HCT116 (cell line): ENCODE results near the gene CHST3. TPM values are rescaled to one million over a fixed set of nuclear protein-coding genes. Genes with fewer than 3 reads are reported as not detected.
"Not testable (repeated sequence)": the region's sequence is repeated elsewhere in the genome, so short reads cannot be mapped to it uniquely, and the experiment has no call there.

ENCODE experiments used
- ATAC-seq: fragments of 200-7000 bp; cut with Tn5 transposase; 2 replicates; pipeline ENCODE4 v1.9.1; 2020; ENCODE audit warnings: mild to moderate bottlenecking, moderate library complexity
- BruUV-seq: library from RNA; stranded (reverse); fragments of 400-500 nt; replicated peaks from 2 replicates; lab custom pipeline; 2021; lab: Mats Ljungman, UMichigan
- CTCF ChIA-PET: fragments of 300-600 bp; sonication (Branson Sonifier 250); formaldehyde crosslinking; loops from one replicate; lab custom pipeline; 2021; ENCODE audit warnings: antibody characterized with exemption; lab: Charles Lee
- POLR2A ChIA-PET: fragments of 300-600, 350-600 bp; sonication (Branson Sonifier 250); formaldehyde crosslinking; loops from one replicate; lab custom pipeline; 2021; ENCODE audit warnings: antibody characterized with exemption; lab: Charles Lee
- RAD21 ChIA-PET, 2 experiments: fragments of 300-600 bp; sonication (Branson Sonifier 250); formaldehyde crosslinking; loops; one replicate each; lab custom pipeline; 2023; ENCODE audit warnings: low total read pairs in 2 of 2; ENCODE audit not compliant: uncharacterized antibody in 2 of 2, unreplicated experiment in 2 of 2, low non-redundant PET in 1 of 2; lab: Charles Lee
- DNase-seq: peaks from one replicate; pipeline ENCODE4 v3.0.0-alpha.2; 2010; ENCODE audit warnings: low read depth, low spot score
- H2AFZ ChIP-seq: fragments of 200-600 bp; shearing (Covaris generic), sonication (generic); 2 replicates; pipeline ENCODE4 v1.6.1; 2017; ENCODE audit warnings: low read depth, mixed run types, mixed read lengths, antibody characterized with exemption, low read length; ENCODE audit not compliant: poor library complexity, severe bottlenecking
- H3K27ac ChIP-seq: 2 replicates; pipeline ENCODE4 v1.5.1; 2012; ENCODE audit warnings: low read depth, low read length
- H3K27me3 ChIP-seq: fragments of 200-600 bp; sonication (generic); 2 replicates; pipeline ENCODE4 v1.6.1; 2016; ENCODE audit warnings: mixed run types, low read length, mixed read lengths; ENCODE audit not compliant: insufficient read depth
- H3K36me3 ChIP-seq, 2 experiments: fragments of 200-500 bp in 1 of 2; fragments of 200-600 bp in 1 of 2; sonication (Bioruptor generic) in 1 of 2; sonication (generic) in 1 of 2; 2 replicates each; pipeline versions ENCODE4 v1.5.1 to v1.6.1; 2014 to 2016; ENCODE audit warnings: low read length in 2 of 2, inconsistent platforms in 1 of 2, mixed read lengths in 1 of 2, mixed run types in 1 of 2; ENCODE audit not compliant: insufficient read depth in 2 of 2, control insufficient read depth in 1 of 2
- H3K4me1 ChIP-seq, 2 experiments: fragments of 200-600 bp in 1 of 2; sonication (generic) in 1 of 2; 2 replicates each; pipeline versions ENCODE4 v1.5.1 to v1.6.1; 2012 to 2017; ENCODE audit warnings: low read length in 2 of 2, inconsistent platforms in 1 of 2, mild to moderate bottlenecking in 1 of 2, mixed read lengths in 1 of 2, mixed run types in 1 of 2, moderate library complexity in 1 of 2; ENCODE audit not compliant: insufficient read depth in 2 of 2, control insufficient read depth in 1 of 2
- H3K4me2 ChIP-seq: fragments of 200-600 bp; sonication (generic); 2 replicates; pipeline ENCODE4 v1.6.1; 2017; ENCODE audit warnings: mixed run types, low read length, mixed read lengths
- H3K4me3 ChIP-seq, 2 experiments: fragments of 200-600 bp in 1 of 2; sonication (generic) in 1 of 2; replicated peaks in 1 of 2; 2 replicates each; pipeline ENCODE4 v1.5.1; 2011 to 2016; ENCODE audit warnings: low read length in 2 of 2, control low read depth in 1 of 2, low read depth in 1 of 2, mild to moderate bottlenecking in 1 of 2, mixed read lengths in 1 of 2, mixed run types in 1 of 2
- H3K79me2 ChIP-seq: fragments of 200-600 bp; sonication (generic); 2 replicates; pipeline ENCODE4 v1.6.1; 2017; ENCODE audit warnings: mild to moderate bottlenecking, mixed run types, low read length, moderate library complexity, mixed read lengths; ENCODE audit not compliant: insufficient read depth
- H3K9ac ChIP-seq: fragments of 200-600 bp; sonication (generic); 2 replicates; pipeline ENCODE4 v1.6.1; 2016; ENCODE audit warnings: low read length, mixed read lengths
- H3K9me2 ChIP-seq: fragments of 200-600 bp; sonication (generic), shearing (Covaris generic); 2 replicates; pipeline ENCODE4 v1.6.1; 2017; ENCODE audit warnings: mixed run types, mild to moderate bottlenecking, moderate library complexity; ENCODE audit not compliant: insufficient read depth
- H3K9me3 ChIP-seq, 2 experiments: fragments of 200-500 bp in 1 of 2; fragments of 200-600 bp in 1 of 2; sonication (Bioruptor generic) in 1 of 2; sonication (generic) in 1 of 2; 2 replicates each; pipeline ENCODE4 v1.6.1; 2014 to 2017; ENCODE audit warnings: low read length in 2 of 2, mixed read lengths in 2 of 2, inconsistent platforms in 1 of 2, low read depth in 1 of 2, mild to moderate bottlenecking in 1 of 2, mixed run types in 1 of 2, moderate library complexity in 1 of 2; ENCODE audit not compliant: control insufficient read depth in 1 of 2, insufficient read depth in 1 of 2
- H4K20me1 ChIP-seq: fragments of 200-600 bp; sonication (generic), shearing (Covaris generic); 2 replicates; pipeline ENCODE4 v1.6.1; 2017; ENCODE audit warnings: mixed run types, mild to moderate bottlenecking, moderate library complexity; ENCODE audit not compliant: insufficient read depth
- FOSL1 ChIP-seq: IDR thresholded peaks from 2 replicates; pipeline ENCODE4 v1.6.1; 2012; ENCODE audit warnings: low read depth
- POLR2A ChIP-seq: IDR thresholded peaks from 2 replicates; pipeline ENCODE4 v1.7.0; 2011; ENCODE audit warnings: borderline replicate concordance; ENCODE audit not compliant: insufficient read depth, insufficient read length; ENCODE audit errors: extremely low read depth
- SP1 ChIP-seq: IDR thresholded peaks from 2 replicates; pipeline ENCODE4 v1.6.1; 2012; ENCODE audit warnings: low read depth
- ZNF274 ChIP-seq: fragments of 200-500 bp; sonication (Bioruptor generic); IDR thresholded peaks from 2 replicates; pipeline ENCODE4 v1.6.1; 2014; ENCODE audit warnings: mild to moderate bottlenecking, low read depth, low read length, inconsistent platforms
- intact Hi-C: fragments of 100-400 bp; cut with micrococcal nuclease; formaldehyde crosslinking; loops from 2 replicates; pipeline ENCODE4 v1.10.0; 2022
- total RNA-seq: library from RNA; stranded (reverse); gene quantifications from one replicate; pipeline ENCODE4 v1.2.1, GENCODE V29; 2021; ENCODE audit not compliant: unreplicated experiment
- TF ChIP-seq, protein P1 (sequence below), 3 experiments: fragments of 200-600 bp in 1 of 3; sonication (generic) in 1 of 3; IDR thresholded peaks in 2 of 3; conservative IDR thresholded peaks in 1 of 3; 2 replicates each; pipeline ENCODE4 v1.5.1; 2012 to 2017; ENCODE audit warnings: low read depth in 2 of 3, low read length in 2 of 3, antibody characterized with exemption in 1 of 3, borderline replicate concordance in 1 of 3, control low read depth in 1 of 3, mild to moderate bottlenecking in 1 of 3, mixed read lengths in 1 of 3, mixed run types in 1 of 3, moderate library complexity in 1 of 3; ENCODE audit not compliant: insufficient read depth in 1 of 3

CHST3 gene
- total RNA-seq, 1 experiment from 2014 or later, result 10.6 TPM

DNA sequence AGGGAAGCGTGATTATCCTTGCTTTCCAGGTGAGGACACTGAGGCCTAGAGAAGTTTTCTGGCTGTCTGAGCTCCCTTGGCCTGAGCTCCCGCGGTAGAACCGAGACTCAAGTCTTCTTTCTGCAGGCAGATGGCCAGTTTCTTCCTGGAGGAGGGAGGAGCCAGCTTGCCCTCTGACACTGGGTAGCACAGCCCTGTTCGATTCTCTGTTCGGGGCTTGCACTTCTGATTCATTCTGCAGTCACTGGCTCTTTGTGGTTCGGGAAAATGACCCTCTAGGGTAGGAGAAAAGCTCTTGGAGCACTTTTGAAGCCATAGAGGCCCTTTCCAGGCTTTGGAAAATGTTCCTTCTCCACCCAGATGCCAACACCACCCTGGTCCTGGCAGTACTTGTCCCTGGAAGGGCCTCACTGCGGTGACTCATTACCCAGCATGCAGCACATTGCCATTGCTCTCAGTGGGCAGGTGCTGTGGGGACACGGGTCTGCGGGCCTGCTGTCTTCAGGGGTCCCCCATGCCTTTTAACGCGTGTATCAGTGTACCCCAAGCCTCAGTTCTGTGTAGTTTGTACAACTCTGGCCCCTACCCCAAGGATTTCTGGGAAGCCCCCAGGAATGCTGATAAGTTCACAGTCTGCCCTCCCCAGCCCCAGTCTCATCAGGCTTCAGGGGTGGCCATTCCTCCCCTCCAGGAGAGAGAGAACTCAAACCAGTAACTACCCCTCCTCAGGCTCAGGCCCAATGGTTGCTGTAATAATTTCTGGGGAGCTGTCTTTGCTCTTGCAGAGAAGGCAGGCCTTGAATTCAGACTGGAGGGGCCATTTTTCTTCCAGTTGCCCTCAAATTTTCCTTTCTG lies 11.9 kb downstream of the CHST3 start (continued):
- TF ChIP-seq, protein P1, sequence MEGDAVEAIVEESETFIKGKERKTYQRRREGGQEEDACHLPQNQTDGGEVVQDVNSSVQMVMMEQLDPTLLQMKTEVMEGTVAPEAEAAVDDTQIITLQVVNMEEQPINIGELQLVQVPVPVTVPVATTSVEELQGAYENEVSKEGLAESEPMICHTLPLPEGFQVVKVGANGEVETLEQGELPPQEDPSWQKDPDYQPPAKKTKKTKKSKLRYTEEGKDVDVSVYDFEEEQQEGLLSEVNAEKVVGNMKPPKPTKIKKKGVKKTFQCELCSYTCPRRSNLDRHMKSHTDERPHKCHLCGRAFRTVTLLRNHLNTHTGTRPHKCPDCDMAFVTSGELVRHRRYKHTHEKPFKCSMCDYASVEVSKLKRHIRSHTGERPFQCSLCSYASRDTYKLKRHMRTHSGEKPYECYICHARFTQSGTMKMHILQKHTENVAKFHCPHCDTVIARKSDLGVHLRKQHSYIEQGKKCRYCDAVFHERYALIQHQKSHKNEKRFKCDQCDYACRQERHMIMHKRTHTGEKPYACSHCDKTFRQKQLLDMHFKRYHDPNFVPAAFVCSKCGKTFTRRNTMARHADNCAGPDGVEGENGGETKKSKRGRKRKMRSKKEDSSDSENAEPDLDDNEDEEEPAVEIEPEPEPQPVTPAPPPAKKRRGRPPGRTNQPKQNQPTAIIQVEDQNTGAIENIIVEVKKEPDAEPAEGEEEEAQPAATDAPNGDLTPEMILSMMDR (IDR thresholded peaks at IDR 0.05 in 2 of 3, conservative IDR thresholded peaks at IDR 0.05 in 1 of 3; ENCODE audit: borderline replicate concordance in 1 of 3, insufficient read depth in 1 of 3, low read depth in 2 of 3, low read length in 2 of 3), result no peak
- TF ChIP-seq FOSL1, result peak; percentile 92

DNA sequence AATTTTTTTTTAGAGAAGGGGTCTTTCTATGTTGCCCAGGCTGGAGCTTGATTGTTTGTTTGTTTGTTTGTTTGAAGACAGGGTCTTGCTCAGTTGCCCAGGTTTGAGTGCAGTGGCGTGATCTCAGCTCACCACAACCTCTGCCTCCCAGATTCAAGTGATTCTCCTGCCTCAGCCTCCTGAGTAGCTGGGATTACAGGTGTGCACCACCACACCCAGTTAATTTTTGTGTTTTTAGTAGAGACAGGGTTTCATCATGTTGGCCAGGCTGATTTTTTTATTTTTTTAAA lies 13.4 kb downstream of the CHST3 start:
- CTCF ChIA-PET, result interaction anchor here (1.2 kb wide), 1 partner anchor 71 kb away, joined by 7 read pairs; no protein-coding TSS in a partner anchor
- intact Hi-C loops, H3K27me3 ChIP-seq, BruUV-seq, H3K9me3 ChIP-seq, H3K4me3 ChIP-seq, H3K9me2 ChIP-seq, POLR2A ChIA-PET, H4K20me1 ChIP-seq, H3K27ac ChIP-seq, H3K4me2 ChIP-seq, H3K9ac ChIP-seq, RAD21 ChIA-PET, ATAC-seq, H3K36me3 ChIP-seq, H2AFZ ChIP-seq, DNase-seq: not testable (repeated sequence)
- H3K4me1 ChIP-seq, result peaks cover 36 to 44% of the 10 kb centered on the region in 2 experiments
- H3K79me2 ChIP-seq, result peaks cover 82% of the 10 kb centered on the region

DNA sequence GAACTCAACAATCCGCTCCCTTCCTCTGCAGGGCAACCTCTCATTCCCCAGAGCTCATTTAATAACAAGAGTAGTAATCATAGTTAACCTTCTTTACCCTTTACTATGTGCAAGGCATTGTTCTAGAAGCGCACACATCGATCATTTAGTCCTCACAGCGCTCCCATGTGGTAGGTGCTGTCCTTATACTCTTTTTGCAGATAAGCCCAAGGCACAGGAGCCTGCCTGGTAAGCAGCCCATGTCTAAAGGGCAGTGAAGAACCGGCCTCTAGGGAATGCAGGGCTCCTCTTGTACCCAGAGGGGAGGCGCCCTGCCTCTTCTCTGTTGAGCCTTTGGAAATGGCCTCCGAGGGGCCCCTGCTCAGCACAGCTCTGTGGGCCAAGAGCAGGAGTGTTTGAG lies 14.3 kb downstream of the CHST3 start:
- RAD21 ChIA-PET, result no interaction called here

More for the DNA sequence above, 14.3 kb downstream of the CHST3 start:
- TF ChIP-seq, protein P1 (IDR thresholded peaks at IDR 0.05 in 2 of 3, conservative IDR thresholded peaks at IDR 0.05 in 1 of 3; ENCODE audit: borderline replicate concordance in 1 of 3, insufficient read depth in 1 of 3, low read depth in 2 of 3, low read length in 2 of 3), result peak in 2 of 3 experiments; percentile 25 to 29; a peak in 3 of 6 replicates
- TF ChIP-seq ZNF274, result no peak
- TF ChIP-seq SP1, result no peak
- no peak for TF ChIP-seq POLR2A
- no TSS peak for BruUV-seq
- H3K4me1 ChIP-seq, result peaks cover 35 to 40% of the 10 kb centered on the region in 2 experiments
- no peak overlapping the region for H2AFZ ChIP-seq
- H3K9me2 ChIP-seq, result no peaks in the 10 kb centered on the region
- intact Hi-C loops, result no loop called here
- ChIA-PET POLR2A (no interaction called here), CTCF (no interaction called here)
- no peaks in the 10 kb centered on the region for H3K27me3 ChIP-seq
- no peak for DNase-seq
- H4K20me1 ChIP-seq, result no peaks in the 10 kb centered on the region
- H3K4me3 ChIP-seq, result no peak overlapping the region
- no peaks in the 10 kb centered on the region for H3K9me3 ChIP-seq
- no peak overlapping the region for H3K27ac ChIP-seq
- ATAC-seq, result no peak
- no peak overlapping the region for H3K9ac ChIP-seq
- no peak overlapping the region for H3K4me2 ChIP-seq
- H3K36me3 ChIP-seq, result no peaks in the 10 kb centered on the region
- peaks cover 73% of the 10 kb centered on the region for H3K79me2 ChIP-seq
